ENCODE results near the gene ALDH3B1.

The ALDH3B1 gene

GRCh38 chr11:68047437-68048290 lies 37.5 kb downstream of the ALDH3B1 start:
- no peak for DNase-seq

- no peak for DNase-seq
Measured at GRCh38 chr11:68048681-68049508, 38.8 kb downstream of the ALDH3B1 start.

- no peak for DNase-seq
Measured at GRCh38 chr11:68049509-68050370, 39.6 kb downstream of the ALDH3B1 start.

GRCh38 chr11:68050371-68050841 lies 40.3 kb downstream of the ALDH3B1 start:
- no peak for DNase-seq

GRCh38 chr11:68051191-68052136 lies 41.3 kb downstream of the ALDH3B1 start:
- DNase-seq = no peak

GRCh38 chr11:68052137-68052873 lies 42.2 kb downstream of the ALDH3B1 start:
- no peak for DNase-seq

- DNase-seq = no peak
Measured at GRCh38 chr11:68053117-68053516, 43.0 kb downstream of the ALDH3B1 start.

GRCh38 chr11:68053981-68054812 lies 44.1 kb downstream of the ALDH3B1 start:
- DNase-seq = no peak

GRCh38 chr11:68056317-68057285 lies 46.5 kb downstream of the ALDH3B1 start:
- no peak for DNase-seq

- no peak for DNase-seq
Measured at GRCh38 chr11:68057807-68058206, 47.7 kb downstream of the ALDH3B1 start.

- no peak for DNase-seq
Measured at GRCh38 chr11:68061508-68061907, 51.4 kb downstream of the ALDH3B1 start.

GRCh38 chr11:68064926-68065325 lies 54.8 kb downstream of the ALDH3B1 start:
- DNase-seq = no peak

GRCh38 chr11:68065841-68066240 lies 55.7 kb downstream of the ALDH3B1 start:
- no peak for DNase-seq

- DNase-seq = no peak
Measured at GRCh38 chr11:68066742-68067141, 56.6 kb downstream of the ALDH3B1 start.

GRCh38 chr11:68067991-68068390 lies 57.9 kb downstream of the ALDH3B1 start:
- no peak for DNase-seq

- DNase-seq = no peak
Measured at GRCh38 chr11:68071281-68072048, 61.3 kb downstream of the ALDH3B1 start.

GRCh38 chr11:68074584-68075352 lies 64.6 kb downstream of the ALDH3B1 start:
- no peak for DNase-seq
